ENCODE results near the gene MYLK4. TPM values are rescaled to one million over a fixed set of nuclear protein-coding genes. Genes with fewer than 3 reads are reported as not detected.

Gene MYLK4
- total RNA-seq, 1 donor from 2014 or later, result 1.0 TPM

GRCh38 chr6:2626401-2626800 lies 124.3 kb downstream of the MYLK4 start:
- H3K27ac Mint-ChIP-seq (ENCODE audit: unreplicated experiment), result no peak overlapping the region
- DNase-seq (ENCODE audit: extremely low spot score, unreplicated experiment), result no peak
- no peaks in the 10 kb centered on the region for H3K27me3 Mint-ChIP-seq (ENCODE audit: unreplicated experiment)
- no peak overlapping the region for H3K4me3 Mint-ChIP-seq (ENCODE audit: unreplicated experiment)
- no peak for TF ChIP-seq CTCF (IDR thresholded peaks at IDR 0.05)
- H3K36me3 Mint-ChIP-seq (ENCODE audit: unreplicated experiment), result no peaks in the 10 kb centered on the region
- H3K9me3 Mint-ChIP-seq (ENCODE audit: unreplicated experiment), result no peaks in the 10 kb centered on the region
- H3K4me1 Mint-ChIP-seq (ENCODE audit: unreplicated experiment), result peaks cover 46% of the 10 kb centered on the region

GRCh38 chr6:2625581-2625980 lies 125.1 kb downstream of the MYLK4 start:
- no peak for DNase-seq (ENCODE audit: extremely low spot score, unreplicated experiment)
- H3K27ac Mint-ChIP-seq (ENCODE audit: unreplicated experiment), result no peak overlapping the region
- no peaks in the 10 kb centered on the region for H3K9me3 Mint-ChIP-seq (ENCODE audit: unreplicated experiment)
- no peaks in the 10 kb centered on the region for H3K36me3 Mint-ChIP-seq (ENCODE audit: unreplicated experiment)
- no peaks in the 10 kb centered on the region for H3K27me3 Mint-ChIP-seq (ENCODE audit: unreplicated experiment)
- no peak for TF ChIP-seq CTCF (IDR thresholded peaks at IDR 0.05)
- no peak overlapping the region for H3K4me3 Mint-ChIP-seq (ENCODE audit: unreplicated experiment)
- peaks cover 37% of the 10 kb centered on the region for H3K4me1 Mint-ChIP-seq (ENCODE audit: unreplicated experiment)

GRCh38 chr6:2624177-2624576 lies 126.5 kb downstream of the MYLK4 start:
- DNase-seq (ENCODE audit: extremely low spot score, unreplicated experiment), result no peak
- Mint-ChIP-seq H3K4me3 (ENCODE audit: unreplicated experiment) (no peak overlapping the region), H3K9me3 (ENCODE audit: unreplicated experiment) (no peaks in the 10 kb centered on the region), H3K4me1 (ENCODE audit: unreplicated experiment) (peaks cover 25% of the 10 kb centered on the region), H3K36me3 (ENCODE audit: unreplicated experiment) (no peaks in the 10 kb centered on the region), H3K27me3 (ENCODE audit: unreplicated experiment) (peaks cover 2% of the 10 kb centered on the region), H3K27ac (ENCODE audit: unreplicated experiment) (no peak overlapping the region)
- TF ChIP-seq CTCF (IDR thresholded peaks at IDR 0.05), result no peak

- peaks cover 5% of the 10 kb centered on the region for H3K27me3 Mint-ChIP-seq (ENCODE audit: unreplicated experiment)
- H3K27ac Mint-ChIP-seq (ENCODE audit: unreplicated experiment), result peak overlapping the region; percentile 28
- no peaks in the 10 kb centered on the region for H3K9me3 Mint-ChIP-seq (ENCODE audit: unreplicated experiment)
- no peak for DNase-seq (ENCODE audit: extremely low spot score, unreplicated experiment)
- no peak overlapping the region for H3K4me3 Mint-ChIP-seq (ENCODE audit: unreplicated experiment)
- H3K4me1 Mint-ChIP-seq (ENCODE audit: unreplicated experiment), result peaks cover 25% of the 10 kb centered on the region
- no peak for TF ChIP-seq CTCF (IDR thresholded peaks at IDR 0.05)
- no peaks in the 10 kb centered on the region for H3K36me3 Mint-ChIP-seq (ENCODE audit: unreplicated experiment)
These were observed 127.4 kb downstream of the MYLK4 start for GRCh38 chr6:2623295-2623694.

GRCh38 chr6:2622671-2623070 lies 128.1 kb downstream of the MYLK4 start:
- no peak for DNase-seq (ENCODE audit: extremely low spot score, unreplicated experiment)
- H3K36me3 Mint-ChIP-seq (ENCODE audit: unreplicated experiment), result no peaks in the 10 kb centered on the region
- H3K27me3 Mint-ChIP-seq (ENCODE audit: unreplicated experiment), result peaks cover 5% of the 10 kb centered on the region
- H3K4me1 Mint-ChIP-seq (ENCODE audit: unreplicated experiment), result peaks cover 25% of the 10 kb centered on the region
- no peak overlapping the region for H3K4me3 Mint-ChIP-seq (ENCODE audit: unreplicated experiment)
- TF ChIP-seq CTCF (IDR thresholded peaks at IDR 0.05), result no peak
- H3K9me3 Mint-ChIP-seq (ENCODE audit: unreplicated experiment), result no peaks in the 10 kb centered on the region
- no peak overlapping the region for H3K27ac Mint-ChIP-seq (ENCODE audit: unreplicated experiment)
